ENCODE data around the gene RTN4. TPM values are rescaled to one million over a fixed set of nuclear protein-coding genes. Genes with fewer than 3 reads are reported as not detected.

RTN4 gene
- total and polyA plus RNA-seq, 2 donors from 2014 or later: 296 to 329 TPM

GRCh38 chr2:54969295-54969939 lies 80.8 kb downstream of the RTN4 start:
- no peak for DNase-seq
- Histone ChIP-seq H3K9me3 (ENCODE audit: control insufficient read depth in 2 of 3, insufficient read depth in 1 of 3, low read length in 3 of 3) (no peaks in the 10 kb centered on the region), H3K9ac (ENCODE audit: low read length in 3 of 3) (no peak overlapping the region), H3K27ac (ENCODE audit: low read depth in 2 of 2, low read length in 2 of 2) (no peak overlapping the region), H3K27me3 (ENCODE audit: control insufficient read depth, insufficient read depth, low read length) (no peaks in the 10 kb centered on the region), H3K36me3 (ENCODE audit: control insufficient read depth in 2 of 3, insufficient read depth in 3 of 3, low read length in 3 of 3) (peaks cover 0 to 12% (median 3%) of the 10 kb centered on the region in 3 donors), H3K4me1 (ENCODE audit: control insufficient read depth in 2 of 3, insufficient read depth in 2 of 3, low read depth in 1 of 3, low read length in 3 of 3) (no peaks in the 10 kb centered on the region), H3K4me3 (ENCODE audit: low read length in 3 of 3) (no peak overlapping the region)
- TF ChIP-seq CTCF (IDR thresholded peaks at IDR 0.05; ENCODE audit: borderline replicate concordance, extremely low read depth, insufficient read depth): no peak
- no peak for FAIRE-seq
- intact Hi-C loops (cut with DNase I): no loop called here

GRCh38 chr2:54968561-54969218 lies 81.6 kb downstream of the RTN4 start:
- Histone ChIP-seq H3K27ac (ENCODE audit: low read depth in 2 of 2, low read length in 2 of 2) (no peak overlapping the region), H3K4me3 (ENCODE audit: low read length in 3 of 3) (no peak overlapping the region), H3K27me3 (ENCODE audit: control insufficient read depth, insufficient read depth, low read length) (no peaks in the 10 kb centered on the region), H3K4me1 (ENCODE audit: control insufficient read depth in 2 of 3, insufficient read depth in 2 of 3, low read depth in 1 of 3, low read length in 3 of 3) (no peaks in the 10 kb centered on the region), H3K9ac (ENCODE audit: low read length in 3 of 3) (no peak overlapping the region), H3K36me3 (ENCODE audit: control insufficient read depth in 2 of 3, insufficient read depth in 3 of 3, low read length in 3 of 3) (peaks cover 0 to 12% (median 3%) of the 10 kb centered on the region in 3 donors), H3K9me3 (ENCODE audit: control insufficient read depth in 2 of 3, insufficient read depth in 1 of 3, low read length in 3 of 3) (no peaks in the 10 kb centered on the region)
- DNase-seq (no peak), FAIRE-seq (no peak)
- TF ChIP-seq CTCF (IDR thresholded peaks at IDR 0.05; ENCODE audit: borderline replicate concordance, extremely low read depth, insufficient read depth): no peak
- intact Hi-C loops (cut with DNase I): no loop called here

- TF ChIP-seq CTCF (IDR thresholded peaks at IDR 0.05; ENCODE audit: borderline replicate concordance, extremely low read depth, insufficient read depth): no peak
- intact Hi-C loops (cut with DNase I): no loop called here
- Histone ChIP-seq H3K36me3 (ENCODE audit: control insufficient read depth in 2 of 3, insufficient read depth in 3 of 3, low read length in 3 of 3) (peaks cover 0 to 12% (median 3%) of the 10 kb centered on the region in 3 donors), H3K27ac (ENCODE audit: low read depth in 2 of 2, low read length in 2 of 2) (no peak overlapping the region), H3K9me3 (ENCODE audit: control insufficient read depth in 2 of 3, insufficient read depth in 1 of 3, low read length in 3 of 3) (no peaks in the 10 kb centered on the region), H3K27me3 (ENCODE audit: control insufficient read depth, insufficient read depth, low read length) (no peaks in the 10 kb centered on the region), H3K4me3 (ENCODE audit: low read length in 3 of 3) (no peak overlapping the region), H3K4me1 (ENCODE audit: control insufficient read depth in 2 of 3, insufficient read depth in 2 of 3, low read depth in 1 of 3, low read length in 3 of 3) (no peaks in the 10 kb centered on the region), H3K9ac (ENCODE audit: low read length in 3 of 3) (no peak overlapping the region)
- FAIRE-seq: no peak
- no peak for DNase-seq
These were observed 82.4 kb downstream of the RTN4 start for GRCh38 chr2:54967759-54968365.
